Smooth muscle cell (in vitro differentiated cells): ENCODE measurements around the gene FHAD1. TPM values are rescaled to one million over a fixed set of nuclear protein-coding genes. Genes with fewer than 3 reads are reported as not detected.
A peak's percentile ranks its signal among the peaks of the same experiment; 100 is the strongest.

Experiments
- DNase-seq: peaks from one replicate; lab custom pipeline; 2025; ENCODE audit not compliant: unreplicated experiment; lab: John Stamatoyannopoulos, UW
- H2AFZ ChIP-seq: fragments of 200-600 bp; sonication (generic); 2 replicates; pipeline ENCODE4 v1.6.0; 2016; ENCODE audit warnings: antibody characterized with exemption, low read depth, mild to moderate bottlenecking
- H3F3A ChIP-seq: fragments of 200-600 bp; sonication (generic); 2 replicates; pipeline ENCODE4 v1.6.0; 2017; ENCODE audit warnings: antibody characterized with exemption, low read depth
- H3K27ac ChIP-seq: fragments of 200-600 bp; sonication (generic); 2 replicates; pipeline ENCODE4 v1.5.1; 2016; ENCODE audit warnings: low read depth, mild to moderate bottlenecking
- H3K27me3 ChIP-seq: fragments of 200-600 bp; sonication (generic); 2 replicates; pipeline ENCODE4 v1.6.1; 2016; ENCODE audit warnings: low read depth, mild to moderate bottlenecking
- H3K36me3 ChIP-seq: fragments of 200-600 bp; sonication (generic); 2 replicates; pipeline ENCODE4 v1.5.1; 2016; ENCODE audit warnings: low read depth
- H3K4me1 ChIP-seq: fragments of 200-600 bp; sonication (generic); 2 replicates; pipeline ENCODE4 v1.5.1; 2016; ENCODE audit warnings: low read depth
- H3K4me2 ChIP-seq: fragments of 200-600 bp; sonication (generic); 2 replicates; pipeline ENCODE4 v1.6.0; 2016; ENCODE audit warnings: mild to moderate bottlenecking
- H3K4me3 ChIP-seq: fragments of 200-600 bp; sonication (generic); 2 replicates; pipeline ENCODE4 v1.5.1; 2016; ENCODE audit warnings: mild to moderate bottlenecking
- H3K79me2 ChIP-seq: fragments of 200-600 bp; sonication (generic); 2 replicates; pipeline ENCODE4 v1.6.0; 2016; ENCODE audit warnings: low read depth, mild to moderate bottlenecking
- H3K9ac ChIP-seq: fragments of 200-600 bp; sonication (generic); 2 replicates; pipeline ENCODE4 v1.6.0; 2016; ENCODE audit warnings: low read depth
- H3K9me3 ChIP-seq: fragments of 200-600 bp; sonication (generic); replicated peaks from 2 replicates; pipeline ENCODE4 v1.5.1; 2016; ENCODE audit warnings: low read depth
- H4K20me1 ChIP-seq: fragments of 200-600 bp; sonication (generic); 2 replicates; pipeline ENCODE4 v1.6.0; 2016; ENCODE audit warnings: low read depth
- WGBS: methylation state at CpG from one replicate; pipeline ENCODE4 v1.1.7; 2016; ENCODE audit warnings: low lambda C conversion rate; 5-methylcytosine and 5-hydroxymethylcytosine counted together
- polyA plus RNA-seq: library from polyadenylated mRNA; unstranded; fragments of >200 nt; fragmentation: Nextera tagmentation; extraction: Ambion mirVana; gene quantifications from 2 replicates; pipeline ENCODE4 v1.2.1, GENCODE V29; 2016
- total RNA-seq: library from RNA; depleted of rRNA; stranded (reverse); fragments of >200 nt; gene quantifications from 2 replicates; pipeline ENCODE4 v1.2.3, GENCODE V29; 2014
- TF ChIP-seq, protein P1 (sequence below): fragments of 200-600 bp; sonication (generic); IDR thresholded peaks from 2 replicates; pipeline ENCODE4 v1.5.1; 2017; ENCODE audit warnings: borderline replicate concordance, mild to moderate bottlenecking, antibody characterized with exemption; ENCODE audit not compliant: insufficient read depth, poor library complexity, severe bottlenecking

The FHAD1 gene
- total and polyA plus RNA-seq, 2 experiments from 2014 or later: 0.33 TPM; not detected in 1

DNA sequence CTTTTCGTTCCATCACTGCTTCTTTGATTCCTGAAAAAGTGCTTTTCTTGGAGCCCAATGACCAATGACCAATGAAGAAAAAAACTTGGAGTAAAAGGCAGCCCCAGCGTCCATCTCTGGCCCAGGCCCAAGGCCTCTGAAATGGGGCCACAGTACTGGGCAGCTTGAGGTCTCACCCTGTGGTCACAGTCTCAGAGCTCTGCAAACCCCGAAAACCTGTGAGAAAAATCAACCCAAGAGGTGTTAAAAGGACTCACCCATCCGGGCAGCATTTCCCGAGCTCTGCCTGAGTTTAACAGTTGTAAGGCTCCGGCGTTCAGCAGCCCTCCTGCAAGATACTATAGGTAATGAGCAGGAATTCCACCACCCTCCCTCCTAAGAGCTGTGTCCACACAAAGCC is 160.6 kb downstream of the FHAD1 start:
- H3K27ac ChIP-seq: peak overlapping the region; percentile 75
- DNase-seq: no peak
- H3K4me3 ChIP-seq: no peak overlapping the region
- peaks cover 19% of the 10 kb centered on the region for H4K20me1 ChIP-seq
- no peaks in the 10 kb centered on the region for H3K9me3 ChIP-seq
- H2AFZ ChIP-seq: no peak overlapping the region
- TF ChIP-seq, protein P1, sequence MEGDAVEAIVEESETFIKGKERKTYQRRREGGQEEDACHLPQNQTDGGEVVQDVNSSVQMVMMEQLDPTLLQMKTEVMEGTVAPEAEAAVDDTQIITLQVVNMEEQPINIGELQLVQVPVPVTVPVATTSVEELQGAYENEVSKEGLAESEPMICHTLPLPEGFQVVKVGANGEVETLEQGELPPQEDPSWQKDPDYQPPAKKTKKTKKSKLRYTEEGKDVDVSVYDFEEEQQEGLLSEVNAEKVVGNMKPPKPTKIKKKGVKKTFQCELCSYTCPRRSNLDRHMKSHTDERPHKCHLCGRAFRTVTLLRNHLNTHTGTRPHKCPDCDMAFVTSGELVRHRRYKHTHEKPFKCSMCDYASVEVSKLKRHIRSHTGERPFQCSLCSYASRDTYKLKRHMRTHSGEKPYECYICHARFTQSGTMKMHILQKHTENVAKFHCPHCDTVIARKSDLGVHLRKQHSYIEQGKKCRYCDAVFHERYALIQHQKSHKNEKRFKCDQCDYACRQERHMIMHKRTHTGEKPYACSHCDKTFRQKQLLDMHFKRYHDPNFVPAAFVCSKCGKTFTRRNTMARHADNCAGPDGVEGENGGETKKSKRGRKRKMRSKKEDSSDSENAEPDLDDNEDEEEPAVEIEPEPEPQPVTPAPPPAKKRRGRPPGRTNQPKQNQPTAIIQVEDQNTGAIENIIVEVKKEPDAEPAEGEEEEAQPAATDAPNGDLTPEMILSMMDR: no peak
- no peaks in the 10 kb centered on the region for H3K79me2 ChIP-seq
- no peaks in the 10 kb centered on the region for H3K27me3 ChIP-seq
- H3K4me1 ChIP-seq: peaks cover 10% of the 10 kb centered on the region
- WGBS: 78% methylated on average over 7 of the region's 7 CpGs
- peak overlapping the region; percentile 28 for H3K4me2 ChIP-seq
- H3K9ac ChIP-seq: peak overlapping the region; percentile 61
- peaks cover 15% of the 10 kb centered on the region for H3F3A ChIP-seq
- H3K36me3 ChIP-seq: no peaks in the 10 kb centered on the region

DNA sequence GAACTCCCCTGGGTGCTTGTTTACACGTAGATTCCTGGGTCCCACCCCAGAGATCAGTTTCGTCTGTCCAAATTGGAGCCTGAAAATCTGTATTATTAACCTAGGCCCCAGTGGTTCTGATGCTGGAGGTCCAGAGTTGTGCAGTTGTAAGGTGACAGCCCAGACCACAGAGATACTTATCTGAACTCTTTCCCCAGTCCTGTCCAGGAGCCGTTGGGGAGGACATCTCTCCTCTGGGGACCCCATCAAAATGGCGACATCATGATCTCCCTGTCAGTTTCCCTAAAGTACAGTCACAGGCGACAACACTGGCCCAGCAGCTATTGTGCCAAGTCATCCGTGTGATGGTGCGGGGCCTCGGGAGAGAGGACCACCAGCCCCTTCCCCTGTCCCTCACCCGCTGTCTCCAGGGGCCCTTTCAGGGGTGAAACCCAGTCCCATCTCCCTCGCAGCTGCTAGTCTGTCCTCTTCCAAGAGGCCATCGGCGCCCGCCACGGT is 161.9 kb downstream of the FHAD1 start:
- H3F3A ChIP-seq: peaks cover 15% of the 10 kb centered on the region
- H3K4me2 ChIP-seq: peak overlapping the region; percentile 94
- no peaks in the 10 kb centered on the region for H3K27me3 ChIP-seq
- peaks cover 31% of the 10 kb centered on the region for H4K20me1 ChIP-seq
- H3K79me2 ChIP-seq: no peaks in the 10 kb centered on the region
- 31% methylated on average over 14 of the region's 14 CpGs for WGBS
- H3K4me1 ChIP-seq: peaks cover 10% of the 10 kb centered on the region
- peak overlapping the region; percentile 90 for H3K9ac ChIP-seq
- no peak for DNase-seq
- H2AFZ ChIP-seq: no peak overlapping the region
- H3K9me3 ChIP-seq: no peaks in the 10 kb centered on the region
- peak overlapping the region; percentile 89 for H3K4me3 ChIP-seq
- TF ChIP-seq, protein P1: no peak
- peak overlapping the region; percentile 75 for H3K27ac ChIP-seq
- no peaks in the 10 kb centered on the region for H3K36me3 ChIP-seq

DNA sequence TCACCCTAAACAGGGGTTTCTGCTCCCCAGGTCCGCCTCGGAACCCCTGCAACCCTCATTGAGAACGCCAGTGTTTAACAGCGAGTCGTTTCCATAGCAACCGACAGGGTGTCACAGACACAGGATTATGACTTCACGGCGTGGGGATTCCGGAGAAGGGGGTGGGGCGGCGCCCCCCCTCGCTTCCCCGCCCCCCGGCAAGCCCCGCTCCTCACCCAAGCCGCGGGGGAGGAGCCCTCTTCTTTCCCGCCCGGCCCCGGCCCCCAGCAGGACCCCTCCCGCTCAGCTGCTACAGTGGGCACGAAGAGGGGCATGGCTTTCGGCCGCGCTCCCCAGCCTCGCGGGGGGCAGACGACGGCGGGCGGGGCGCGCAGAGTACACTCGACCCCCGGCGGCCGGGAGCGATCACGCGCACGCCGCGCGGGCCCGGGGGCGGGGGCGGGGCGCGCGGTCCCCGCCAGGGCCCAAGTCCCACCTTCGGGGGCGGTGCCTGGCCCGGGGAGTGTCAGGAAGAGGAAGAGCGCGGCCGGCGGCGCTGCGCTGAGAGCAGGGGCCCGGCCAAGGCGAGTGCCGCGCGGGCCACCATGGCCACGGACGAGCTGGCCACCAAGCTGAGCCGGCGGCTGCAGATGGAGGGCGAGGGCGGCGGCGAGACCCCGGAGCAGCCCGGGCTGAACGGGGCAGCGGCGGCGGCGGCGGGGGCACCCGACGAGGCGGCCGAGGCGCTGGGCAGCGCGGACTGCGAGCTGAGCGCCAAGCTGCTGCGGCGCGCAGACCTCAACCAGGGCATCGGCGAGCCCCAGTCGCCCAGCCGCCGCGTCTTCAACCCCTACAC is 162.6 kb downstream of the FHAD1 start, which contains the start of gene EFHD2:
Gene EFHD2, plus strand, starts transcription at position 501 of the 835 bp plus-strand sequence. Its CDS starts 84 bp downstream, at position 585.
- no peaks in the 10 kb centered on the region for H3K9me3 ChIP-seq
- H4K20me1 ChIP-seq: peaks cover 37% of the 10 kb centered on the region
- peak within 1 kb of the TSS; percentile 94 for H3K4me2 ChIP-seq
- WGBS: under 1% methylated on average over 38 of the region's 99 CpGs
- peaks cover 15% of the 10 kb centered on the region for H3F3A ChIP-seq
- TF ChIP-seq, protein P1: no peak
- H2AFZ ChIP-seq: peak within 1 kb of the TSS; percentile 58
- peak within 1 kb of the TSS; percentile 89 for H3K4me3 ChIP-seq
- no peaks in the 10 kb centered on the region for H3K79me2 ChIP-seq
- H3K36me3 ChIP-seq: no peaks in the 10 kb centered on the region
- H3K27ac ChIP-seq: peak within 1 kb of the TSS; percentile 75
- H3K4me1 ChIP-seq: peaks cover 10% of the 10 kb centered on the region
- H3K9ac ChIP-seq: peak within 1 kb of the TSS; percentile 90
- peak; percentile 71 for DNase-seq
- no peaks in the 10 kb centered on the region for H3K27me3 ChIP-seq
